Endothelial cell of umbilical vein (primary cell): ENCODE measurements around the gene SOD3. TPM values are rescaled to one million over a fixed set of nuclear protein-coding genes. Genes with fewer than 3 reads are reported as not detected.

Experiments used
- BruUV-seq: library from RNA; stranded (reverse); fragments of 400-500 nt; replicated peaks from 2 replicates; lab custom pipeline; 2021; lab: Mats Ljungman, UMichigan
- CTCF ChIA-PET: fragments of 300-600, 350-600 bp; sonication (Branson Sonifier 250); formaldehyde crosslinking; loops from one replicate; lab custom pipeline; 2021; ENCODE audit warnings: antibody characterized with exemption, inconsistent platforms; lab: Charles Lee
- POLR2A ChIA-PET: fragments of 300-600, 350-600 bp; sonication (Branson Sonifier 250); formaldehyde crosslinking; loops from one replicate; lab custom pipeline; 2021; ENCODE audit warnings: antibody characterized with exemption, inconsistent platforms; lab: Charles Lee
- DNase-seq: peaks from one replicate; pipeline ENCODE4 v3.0.0-alpha.2; 2011; ENCODE audit warnings: low read depth, low spot score
- FAIRE-seq: peaks from 2 replicates; lab custom pipeline; 2011; peaks lifted over from hg19 to GRCh38; lab: Jason Lieb, UNC
- H2AFZ ChIP-seq: 2 replicates; pipeline ENCODE4 v1.6.0; 2012; ENCODE audit warnings: low read depth, low read length, control low read depth, inconsistent platforms
- H3K27ac ChIP-seq: 2 replicates; pipeline ENCODE4 v1.5.1; 2011; ENCODE audit warnings: low read depth, mild to moderate bottlenecking, control low read depth, low read length, moderate library complexity; ENCODE audit not compliant: insufficient read depth
- H3K27me3 ChIP-seq, 2 experiments: 2 replicates each; pipeline versions ENCODE4 v1.6.0 to v1.6.1; 2011; ENCODE audit warnings: low read length in 2 of 2, mixed read lengths in 1 of 2; ENCODE audit not compliant: control insufficient read depth in 2 of 2, insufficient read depth in 2 of 2
- H3K36me3 ChIP-seq, 2 experiments: 2 replicates in 1 of 2; 3 replicates in 1 of 2; pipeline ENCODE4 v1.5.1; 2011; ENCODE audit warnings: low read length in 2 of 2, mild to moderate bottlenecking in 1 of 2, moderate library complexity in 1 of 2; ENCODE audit not compliant: control insufficient read depth in 2 of 2, insufficient read depth in 2 of 2; ENCODE audit errors: extremely low read depth in 1 of 2
- H3K4me1 ChIP-seq: 3 replicates; pipeline ENCODE4 v1.5.1; 2011; ENCODE audit warnings: mild to moderate bottlenecking, low read length; ENCODE audit not compliant: control insufficient read depth, insufficient read depth; ENCODE audit errors: extremely low read depth
- H3K4me2 ChIP-seq: 2 replicates; pipeline ENCODE4 v1.6.1; 2011; ENCODE audit warnings: low read length, control low read depth, mixed read lengths; ENCODE audit not compliant: insufficient read depth
- H3K4me3 ChIP-seq, 3 experiments: fragments of 200-600 bp in 1 of 3; sonication (generic), shearing (Covaris generic) in 1 of 3; replicated peaks in 1 of 3; 2 replicates each; pipeline ENCODE4 v1.5.1; 2011 to 2016; ENCODE audit warnings: control low read depth in 3 of 3, low read length in 3 of 3, mild to moderate bottlenecking in 2 of 3, inconsistent platforms in 1 of 3, low read depth in 1 of 3, moderate library complexity in 1 of 3; ENCODE audit not compliant: insufficient read depth in 1 of 3
- H3K79me2 ChIP-seq: 2 replicates; pipeline ENCODE4 v1.6.0; 2012; ENCODE audit warnings: low read length, inconsistent platforms; ENCODE audit not compliant: control insufficient read depth, insufficient read depth
- H3K9ac ChIP-seq: replicated peaks from 2 replicates; pipeline ENCODE3; 2011; ENCODE audit warnings: low read length, control low read depth; ENCODE audit not compliant: insufficient read depth; ENCODE audit errors: extremely low read depth
- H3K9me1 ChIP-seq: replicated peaks from 3 replicates; pipeline ENCODE4 v1.6.0; 2011; ENCODE audit warnings: mild to moderate bottlenecking, low read length; ENCODE audit not compliant: control insufficient read depth, insufficient read depth; ENCODE audit errors: extremely low read depth
- H3K9me3 ChIP-seq: replicated peaks from 2 replicates; pipeline ENCODE4 v1.5.1; 2012; ENCODE audit warnings: low read length, inconsistent platforms; ENCODE audit not compliant: control insufficient read depth, insufficient read depth
- H4K20me1 ChIP-seq: replicated peaks from 2 replicates; pipeline ENCODE3; 2011; ENCODE audit warnings: mild to moderate bottlenecking, low read length; ENCODE audit not compliant: control insufficient read depth, insufficient read depth; ENCODE audit errors: extremely low read depth
- CTCF ChIP-seq, 2 donors: IDR thresholded peaks; 1 replicate in 1 of 2; 2 replicates in 1 of 2; pipeline ENCODE4 v1.5.1; 2011; ENCODE audit warnings: low read length in 2 of 2, mild to moderate bottlenecking in 2 of 2, moderate library complexity in 2 of 2, control low read depth in 1 of 2, inconsistent platforms in 1 of 2, low read depth in 1 of 2; ENCODE audit not compliant: insufficient read depth in 1 of 2; ENCODE audit errors: extremely low read depth in 1 of 2
- EZH2 ChIP-seq: IDR thresholded peaks from 2 replicates; pipeline ENCODE4 v1.6.1; 2012; ENCODE audit warnings: borderline replicate concordance, low read depth, mild to moderate bottlenecking, moderate library complexity, low read length, inconsistent platforms; ENCODE audit not compliant: severe bottlenecking
- FOS ChIP-seq: IDR thresholded peaks from 2 replicates; pipeline ENCODE4 v1.6.1; 2011; ENCODE audit warnings: mild to moderate bottlenecking, low read length, moderate library complexity, borderline replicate concordance; ENCODE audit not compliant: insufficient read depth
- GATA2 ChIP-seq: IDR thresholded peaks from 2 replicates; pipeline ENCODE4 v1.7.0; 2011; ENCODE audit warnings: low read depth, mild to moderate bottlenecking, moderate library complexity, mixed read lengths, low read length; ENCODE audit not compliant: insufficient read length, insufficient read depth
- JUN ChIP-seq: IDR thresholded peaks from 2 replicates; pipeline ENCODE4 v1.6.1; 2011; ENCODE audit warnings: borderline replicate concordance, low read depth; ENCODE audit not compliant: insufficient read length, insufficient read depth
- MAX ChIP-seq: IDR thresholded peaks from 2 replicates; pipeline ENCODE4 v1.6.1; 2011; ENCODE audit not compliant: insufficient read depth, insufficient read length
- POLR2A ChIP-seq: IDR thresholded peaks from 2 replicates; pipeline ENCODE4 v1.6.1; 2012; ENCODE audit warnings: low read depth, mild to moderate bottlenecking, control low read depth, low read length
- POLR2AphosphoS5 ChIP-seq: IDR thresholded peaks from 2 replicates; pipeline ENCODE4 v1.6.1; 2012; ENCODE audit warnings: low read depth, mild to moderate bottlenecking, control low read depth, low read length, moderate library complexity; ENCODE audit not compliant: insufficient read depth
- dilution Hi-C: fragments of 300-500 bp; cut with MboI; formaldehyde crosslinking; loops from one replicate; pipeline ENCODE4 v1.15.0; 2019; ENCODE audit warnings: low sequenced_read_pairs; ENCODE audit not compliant: extremely low pct_ligation_motif_present
- intact Hi-C: fragments of 100-400 bp; cut with micrococcal nuclease; formaldehyde crosslinking; loops from one replicate; pipeline ENCODE4 v1.10.0; 2022
- polyA plus RNA-seq, 4 experiments: library from polyadenylated mRNA; depleted of rRNA in 3 of 4; stranded (reverse) in 3 of 4; unstranded in 1 of 4; fragments of >200 nt; gene quantifications; 2 replicates each; pipeline versions ENCODE4 v1.2.1 to v1.2.3, GENCODE V29; 2011 to 2012; ENCODE audit warnings: missing spikeins in 1 of 4
- total RNA-seq: library from RNA; stranded (reverse); gene quantifications from 2 replicates; pipeline ENCODE4 v1.2.3, GENCODE V29; 2021

The SOD3 gene
- total and polyA plus RNA-seq, 2 donors (not counting 3 experiments of a cell fraction or from before 2014, with no cell fraction given): not detected

- ChIA-PET POLR2A (no interaction called here), CTCF (interaction anchor here (1.6 to 1.7 kb wide), 2 partner anchors 26 to 138 kb away, joined by 5 to 8 read pairs; no protein-coding TSS in a partner anchor)
- Histone ChIP-seq H3K4me1 (peaks cover 15% of the 10 kb centered on the region), H3K9me1 (no peaks in the 10 kb centered on the region), H3K4me2 (no peak overlapping the region), H3K27ac (no peak overlapping the region), H3K79me2 (no peaks in the 10 kb centered on the region), H3K27me3 (no peaks in the 10 kb centered on the region), H2AFZ (no peak overlapping the region), H4K20me1 (no peaks in the 10 kb centered on the region), H3K36me3 (no peaks in the 10 kb centered on the region), H3K9me3 (no peaks in the 10 kb centered on the region), H3K9ac (no peak overlapping the region), H3K4me3 (no peak overlapping the region)
- intact Hi-C loops: loop anchor here (1.0 to 5.0 kb wide), 3 partner anchors 43 to 136 kb away; partner anchors contain the start of gene CCDC149
- TF ChIP-seq JUN (no peak), GATA2 (no peak), POLR2AphosphoS5 (no peak), CTCF (IDR thresholded peaks at IDR 0.05; ENCODE audit: extremely low read depth in 1 of 2, insufficient read depth in 1 of 2, low read depth in 1 of 2, low read length in 2 of 2) (no peak), MAX (no peak), FOS (no peak), POLR2A (no peak), EZH2 (no peak)
- FAIRE-seq (no peak), DNase-seq (peak; percentile 13)
- no TSS peak for BruUV-seq
- dilution Hi-C loops: no loop called here
Observed at GRCh38 chr4:24842356-24842755, 47.0 kb downstream of the SOD3 start.
